GM18520 (cell line): Measurements from ENCODE around the gene DOCK4.

ENCODE experiments used
- ATAC-seq: cut with Tn5 transposase; IDR thresholded peaks from one replicate; pipeline ENCODE4 v1.9.1; 2021; ENCODE audit not compliant: unreplicated experiment

The DOCK4 gene

DNA sequence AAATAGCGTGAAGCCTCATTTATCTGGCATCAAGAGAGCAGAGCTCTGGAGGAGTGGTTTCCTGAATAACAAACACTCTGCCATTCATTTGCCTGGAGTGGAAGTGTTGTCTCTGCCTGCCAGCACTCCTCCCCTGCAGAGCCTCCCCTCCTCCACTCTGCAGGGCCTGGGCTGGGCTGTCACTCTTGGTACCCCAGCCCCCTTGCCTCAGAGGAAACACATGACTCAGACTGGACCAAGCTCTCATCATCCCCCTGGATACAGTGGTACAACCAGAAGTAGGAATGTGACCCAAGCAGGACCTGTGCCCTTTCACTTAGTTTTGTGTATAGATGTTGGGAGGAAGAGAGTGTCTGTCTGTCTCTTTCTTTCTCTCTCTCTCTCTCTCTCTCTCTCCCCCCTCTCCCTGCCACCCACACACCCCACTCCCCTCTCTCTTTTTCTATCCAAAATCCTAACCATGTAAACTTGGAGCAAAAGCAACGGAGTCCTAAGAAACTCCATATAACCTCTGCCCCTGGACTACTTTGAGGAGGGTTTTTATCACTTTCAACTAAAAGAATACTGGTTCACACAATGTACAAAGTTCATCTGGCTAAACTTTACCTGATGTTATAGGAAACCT lies 43.9 kb downstream of the DOCK4 start:
- ATAC-seq: no peak

DNA sequence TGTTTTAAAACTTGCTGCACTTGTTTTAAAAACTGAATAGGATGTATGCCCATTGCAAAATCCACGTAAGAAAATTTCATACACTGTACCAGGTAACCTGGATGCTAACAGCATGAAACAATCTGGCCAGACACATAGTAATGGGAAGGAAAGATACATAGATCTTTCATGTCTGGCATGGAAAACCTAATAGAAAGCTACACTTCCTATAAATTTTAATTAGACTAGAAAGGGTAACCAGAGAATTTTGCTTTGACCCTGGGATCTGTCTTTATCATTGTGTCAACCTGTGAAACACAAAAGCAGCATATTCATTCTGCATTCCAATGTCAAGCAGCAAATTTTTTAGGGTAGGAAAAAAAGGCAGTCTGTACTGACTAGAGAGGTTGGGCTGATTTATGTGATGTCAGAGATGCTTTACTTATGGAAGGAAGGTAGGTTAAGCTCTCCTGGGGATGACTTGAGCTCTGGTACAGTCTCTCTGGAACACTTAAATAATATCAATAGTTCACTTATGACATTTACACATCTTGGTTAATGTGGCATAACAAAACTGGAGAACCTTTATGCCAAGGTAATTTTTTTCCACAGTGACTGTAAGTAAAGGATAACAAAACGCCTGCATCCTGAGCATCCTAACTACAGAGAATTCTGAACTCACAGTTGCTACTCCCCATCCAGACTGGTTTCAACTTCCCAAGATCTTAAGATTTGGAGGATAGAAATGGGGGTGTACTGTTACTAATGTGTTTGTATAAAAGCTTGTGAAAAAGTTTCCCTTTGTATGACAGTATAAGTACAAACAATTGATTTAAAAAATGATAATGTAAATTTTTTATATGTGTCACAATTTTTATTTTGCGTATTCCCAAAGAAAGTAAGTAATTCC lies 44.7 kb downstream of the DOCK4 start:
- ATAC-seq: no peak

DNA sequence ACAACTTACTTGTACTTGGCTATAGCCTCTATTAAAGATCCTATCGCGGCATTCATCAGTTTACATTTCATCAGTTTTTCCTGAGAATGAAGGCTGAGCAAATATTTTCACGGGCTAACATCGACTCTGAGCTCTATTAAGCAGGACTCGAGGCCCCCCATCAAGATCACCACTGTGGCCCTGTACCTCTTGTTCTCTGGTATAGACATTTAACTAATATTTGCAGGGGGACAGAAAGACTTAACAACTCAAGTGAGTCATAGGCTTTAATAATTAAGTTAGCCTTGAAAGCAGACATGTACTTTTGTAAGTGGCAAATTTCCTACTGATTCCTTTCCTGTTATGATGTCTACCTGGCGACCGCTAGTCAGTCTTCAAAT lies 45.4 kb downstream of the DOCK4 start:
- ATAC-seq: no peak

DNA sequence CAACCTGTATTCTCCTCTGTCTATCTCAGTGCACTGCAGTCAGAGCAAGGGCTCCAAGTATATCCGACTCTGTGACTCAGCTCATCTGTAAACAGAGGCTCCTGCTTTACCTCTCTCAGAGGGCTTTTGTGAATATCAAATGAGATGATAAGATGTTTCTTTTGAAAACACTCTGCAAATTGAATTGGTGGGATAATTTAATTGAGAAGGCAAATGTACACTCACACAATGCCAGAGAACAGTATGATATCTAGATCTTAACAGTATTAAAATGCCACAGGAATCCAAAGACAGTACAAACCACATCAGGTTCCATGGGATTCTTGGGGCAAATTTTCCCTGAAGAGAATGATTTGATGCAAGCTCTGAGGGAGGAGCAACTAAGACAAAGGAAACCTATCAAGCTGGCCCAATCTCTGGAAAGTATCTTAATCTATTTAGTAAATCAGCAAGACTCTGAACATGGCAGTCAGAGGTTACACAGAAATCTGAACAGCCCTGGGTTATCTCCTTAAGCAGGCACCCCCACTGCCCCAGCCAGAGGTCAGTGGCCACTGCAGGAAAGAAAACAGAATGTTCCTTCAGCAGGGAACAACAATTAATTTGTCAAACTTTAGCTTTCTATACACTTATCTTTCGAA lies 45.9 kb downstream of the DOCK4 start:
- no peak for ATAC-seq

DNA sequence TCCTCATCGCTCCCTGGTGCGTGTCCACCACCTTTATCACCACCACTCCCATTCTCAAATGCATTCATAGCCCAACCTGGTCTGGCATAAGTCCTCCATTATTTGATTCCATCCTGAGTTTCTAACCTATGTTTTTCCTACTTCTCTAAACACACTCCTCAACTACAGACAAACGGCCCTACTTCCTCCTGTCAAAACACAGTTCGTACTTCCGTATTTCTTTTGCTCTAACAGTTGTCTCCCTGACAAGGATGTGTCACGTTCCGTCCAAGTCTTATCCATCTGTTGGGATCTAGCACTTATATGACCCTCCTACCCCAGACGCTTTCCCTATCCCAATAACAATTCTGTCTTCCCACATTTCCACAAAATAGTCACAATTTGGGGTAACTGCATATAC lies 46.8 kb downstream of the DOCK4 start:
- ATAC-seq: no peak

DNA sequence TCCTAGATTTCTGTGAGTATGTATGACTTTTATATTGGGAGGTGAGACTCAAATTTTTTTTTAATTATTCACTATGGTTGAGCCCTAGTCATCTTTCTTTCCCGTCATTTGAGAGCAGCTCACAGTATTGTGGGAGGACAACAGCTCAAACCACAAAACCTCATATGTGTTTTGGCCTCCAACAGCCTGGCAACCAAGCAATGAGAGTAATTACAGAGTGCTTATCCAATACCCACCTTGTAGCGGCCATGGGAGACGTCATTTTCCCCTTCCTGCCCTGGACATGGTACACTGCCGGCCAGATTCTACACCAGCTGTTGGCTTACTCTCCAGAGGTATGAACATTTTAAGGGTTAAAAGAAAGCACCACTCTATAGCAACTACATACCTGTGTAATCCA lies 49.1 kb downstream of the DOCK4 start:
- ATAC-seq: no peak

DNA sequence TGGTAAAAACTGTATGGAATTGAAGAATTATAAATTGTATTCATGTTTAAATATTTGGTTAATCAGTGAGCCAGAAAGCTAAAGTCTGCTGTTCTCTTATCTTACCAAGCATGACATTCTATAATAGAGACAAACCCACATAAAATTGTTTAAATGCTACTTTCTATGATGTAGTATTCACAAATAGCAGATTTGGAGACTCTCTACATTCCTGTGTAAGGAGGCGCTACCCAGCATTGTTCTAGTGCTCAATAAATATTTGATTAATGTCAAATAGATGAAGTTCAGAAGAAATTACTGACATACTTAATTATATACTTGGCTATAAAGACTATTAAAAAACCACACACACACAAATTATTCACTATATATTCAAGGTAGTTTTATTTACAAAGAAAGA lies 49.8 kb downstream of the DOCK4 start:
- ATAC-seq: no peak

DNA sequence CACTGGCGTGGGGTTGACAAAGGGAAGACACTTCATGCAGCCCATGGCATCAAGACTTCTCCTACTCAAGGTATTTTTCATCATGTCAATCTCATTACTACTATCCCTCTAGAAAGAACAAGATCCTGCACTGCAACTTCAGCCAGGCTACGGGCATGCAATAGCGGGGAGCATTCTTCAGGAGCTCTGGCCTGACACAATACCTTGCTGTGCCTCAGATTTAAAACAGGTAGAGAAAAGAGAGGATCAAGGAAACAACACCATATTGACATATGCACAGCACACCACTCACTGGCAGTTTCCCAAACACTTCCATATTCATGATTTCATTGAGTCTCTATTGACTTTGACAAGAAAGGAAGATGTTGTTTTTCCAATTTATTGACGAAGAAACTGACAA lies 51.5 kb downstream of the DOCK4 start:
- no peak for ATAC-seq

DNA sequence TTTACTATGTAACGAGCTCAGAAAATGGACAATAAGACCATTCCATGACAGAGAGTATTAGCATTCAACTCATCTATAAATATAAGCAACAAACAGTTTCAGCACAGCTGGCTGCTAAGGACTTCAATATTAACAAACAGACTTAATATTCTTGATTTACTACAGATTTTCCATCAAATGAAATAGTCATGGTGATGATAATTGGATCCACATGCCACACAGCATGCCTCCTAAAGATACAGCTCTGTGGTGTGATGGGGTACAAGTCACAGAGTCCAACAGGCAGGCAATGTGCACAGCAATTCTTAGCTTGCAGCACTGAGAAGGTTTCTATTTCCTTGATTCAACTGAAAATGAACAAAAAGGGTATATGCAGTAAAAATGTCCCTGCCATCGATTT lies 54.0 kb downstream of the DOCK4 start:
- ATAC-seq: no peak

DNA sequence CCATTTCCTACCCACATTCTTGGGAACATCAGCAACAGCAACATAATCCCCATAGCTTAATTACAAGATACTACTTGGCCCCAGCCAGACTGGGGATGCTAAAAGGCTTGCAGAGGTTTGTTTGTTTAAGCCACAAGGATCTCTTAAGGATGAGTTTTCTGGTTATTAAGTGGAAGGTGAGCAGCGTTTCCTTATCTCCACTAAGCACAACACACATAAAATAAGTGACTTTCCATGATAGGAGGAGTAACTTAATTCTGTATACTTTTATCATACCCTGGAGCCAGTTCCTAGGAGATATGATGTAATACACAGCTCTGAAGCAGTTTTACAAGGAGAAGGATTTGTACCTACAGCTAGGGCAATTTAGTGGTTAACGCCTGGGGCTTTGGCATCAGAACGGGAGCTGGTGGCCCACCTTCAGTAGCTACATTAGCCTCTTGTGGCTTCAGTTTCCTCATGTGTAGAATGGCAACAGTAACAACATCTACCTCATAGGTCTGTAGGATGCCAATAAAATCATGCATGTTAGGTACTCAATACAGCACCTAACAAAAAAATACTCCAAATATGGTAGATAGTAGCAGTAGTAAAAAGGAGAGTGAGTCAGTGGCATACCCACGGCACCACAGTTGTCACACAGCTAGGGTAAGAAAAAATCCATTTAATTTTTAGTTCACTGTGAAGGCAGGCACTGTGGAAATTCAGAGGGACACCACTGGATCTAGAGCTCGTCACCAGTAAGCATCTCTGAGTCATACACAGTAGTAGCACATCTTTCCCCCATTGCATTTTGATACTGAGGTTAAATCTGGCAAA lies 55.2 kb downstream of the DOCK4 start:
- no peak for ATAC-seq

DNA sequence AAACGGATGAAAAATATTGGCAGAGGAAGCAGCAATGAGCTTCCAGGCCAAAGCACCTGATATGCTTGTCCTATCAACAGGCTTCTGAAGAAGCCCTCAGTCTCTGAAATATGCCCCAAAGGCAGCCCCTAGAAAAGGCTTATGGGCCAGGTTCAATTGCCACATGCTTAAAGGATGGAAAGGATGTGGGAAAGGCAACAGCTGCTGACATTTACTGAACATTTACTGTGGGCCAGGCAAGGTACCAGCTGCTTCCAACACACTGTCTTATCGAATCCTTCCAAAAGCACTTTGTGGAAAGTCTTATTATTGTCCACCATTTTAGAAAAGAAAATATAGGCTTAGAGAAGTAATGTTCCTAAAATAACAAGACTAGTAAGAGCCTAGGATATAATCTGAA lies 56.5 kb downstream of the DOCK4 start:
- no peak for ATAC-seq

DNA sequence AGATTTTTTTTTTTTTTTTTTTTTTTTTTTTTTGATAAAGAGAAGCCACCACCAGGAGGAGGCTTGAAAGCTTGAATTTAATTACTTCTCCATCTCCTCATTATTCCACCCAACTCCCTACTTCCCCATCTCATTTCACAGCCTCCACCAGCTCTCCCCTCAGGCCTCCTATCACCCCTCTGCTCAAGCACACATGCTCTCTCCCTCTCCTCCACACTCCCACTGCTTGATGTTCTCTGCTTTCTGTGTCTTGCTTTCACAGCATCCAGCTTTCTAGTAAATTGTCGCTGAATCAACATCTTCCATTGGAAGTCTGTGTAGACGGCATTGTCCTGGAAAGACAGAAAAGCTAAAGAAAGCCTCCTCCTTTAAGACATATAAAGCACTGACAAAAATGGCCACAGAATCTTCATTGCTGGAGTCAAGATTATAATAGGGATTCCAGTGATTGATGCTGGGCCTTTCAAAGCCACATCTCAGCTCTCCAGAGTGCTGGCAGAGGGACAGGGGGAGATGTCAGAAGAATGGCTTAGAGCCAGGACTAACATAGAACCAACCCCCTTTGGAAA lies 58.3 kb downstream of the DOCK4 start:
- no peak for ATAC-seq

DNA sequence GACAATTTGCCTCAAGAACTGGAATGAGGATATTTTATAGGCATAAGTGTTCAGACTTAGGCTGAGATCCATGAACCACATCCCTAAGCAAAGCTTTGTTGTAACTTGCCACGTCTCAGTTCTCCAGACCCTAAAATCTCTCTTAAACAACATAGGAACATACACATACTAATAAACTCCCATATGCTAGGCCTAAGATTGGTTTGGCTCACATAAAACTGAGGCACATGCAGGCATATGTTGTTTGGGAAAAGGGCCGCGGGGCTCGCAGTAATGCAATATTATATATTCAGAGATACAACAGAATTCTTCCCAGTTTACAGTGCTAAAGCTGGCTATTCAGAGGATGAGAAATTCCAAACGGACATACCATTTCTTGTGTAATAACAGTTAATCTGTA lies 61.0 kb downstream of the DOCK4 start:
- ATAC-seq: no peak

DNA sequence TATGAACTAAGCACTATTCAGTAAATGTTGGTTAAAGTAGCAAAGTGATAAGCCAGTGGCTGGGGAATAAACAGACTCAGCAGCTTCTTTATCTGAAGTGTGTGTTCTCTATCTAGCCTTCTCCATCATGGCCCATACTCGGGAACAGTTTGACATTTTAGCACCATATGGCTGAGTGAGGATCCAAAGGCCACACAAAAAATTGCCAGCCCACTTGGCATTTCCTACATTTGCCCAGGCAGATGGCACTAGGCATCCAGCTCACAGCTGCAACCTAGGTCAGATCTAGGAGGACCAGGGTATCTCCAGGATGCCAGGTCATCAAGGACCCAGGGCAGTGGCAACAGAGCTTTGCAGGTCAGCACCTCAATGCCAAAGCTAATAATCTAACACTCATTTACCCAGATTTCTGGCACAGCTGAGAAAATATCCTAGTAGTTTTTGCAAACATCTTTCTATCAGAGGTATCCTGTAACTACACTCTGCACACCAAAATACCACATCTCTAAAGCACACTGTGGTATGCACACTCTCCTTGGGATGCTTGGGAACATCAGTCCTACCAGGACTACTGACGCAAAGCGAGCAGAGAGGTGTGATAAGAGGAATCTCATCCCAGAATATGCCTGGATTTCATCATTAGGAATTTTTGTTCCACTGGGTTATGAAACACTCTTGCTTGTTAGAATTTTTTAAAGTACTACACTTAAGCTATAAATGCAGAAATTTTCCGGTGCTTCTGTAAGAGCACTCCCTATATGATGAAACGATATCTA lies 61.7 kb downstream of the DOCK4 start:
- no peak for ATAC-seq

DNA sequence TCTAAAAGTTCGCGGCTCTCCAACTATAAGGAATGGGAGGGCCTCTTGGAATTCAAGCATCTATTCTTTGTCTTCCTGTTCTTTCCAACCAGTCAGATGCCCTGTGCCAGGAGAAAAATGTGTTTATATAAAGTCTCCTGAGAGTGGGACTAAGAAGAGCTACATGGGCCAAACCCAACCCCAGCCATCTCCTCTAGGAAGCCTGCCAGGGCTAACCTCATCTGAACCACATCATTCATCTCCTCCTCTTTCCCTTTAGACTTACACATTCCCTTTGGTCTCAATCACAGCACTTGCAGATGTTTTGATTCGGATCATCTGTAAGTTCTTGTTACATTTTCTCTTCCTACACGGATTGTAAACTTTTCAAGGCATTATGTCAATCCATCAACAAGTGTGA lies 62.6 kb downstream of the DOCK4 start:
- ATAC-seq: no peak

DNA sequence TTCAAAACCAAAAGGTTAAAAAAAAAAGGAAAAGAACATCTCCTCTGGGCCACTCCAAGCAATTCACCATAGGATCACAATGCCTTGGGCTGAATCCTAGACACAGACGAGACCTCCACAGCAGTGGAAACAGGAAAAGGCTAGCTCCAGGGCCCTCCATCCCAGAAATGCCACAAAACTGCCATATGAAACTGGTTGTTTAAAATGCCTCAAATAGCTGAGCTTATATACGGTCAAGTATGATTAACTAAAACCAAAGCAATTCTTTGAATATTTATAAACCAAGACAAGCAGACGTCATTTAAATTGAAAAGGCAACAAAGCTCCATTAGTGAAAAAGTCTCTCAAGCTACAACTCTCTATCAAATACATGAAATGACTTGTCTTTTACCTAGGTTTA lies 63.1 kb downstream of the DOCK4 start:
- no peak for ATAC-seq

DNA sequence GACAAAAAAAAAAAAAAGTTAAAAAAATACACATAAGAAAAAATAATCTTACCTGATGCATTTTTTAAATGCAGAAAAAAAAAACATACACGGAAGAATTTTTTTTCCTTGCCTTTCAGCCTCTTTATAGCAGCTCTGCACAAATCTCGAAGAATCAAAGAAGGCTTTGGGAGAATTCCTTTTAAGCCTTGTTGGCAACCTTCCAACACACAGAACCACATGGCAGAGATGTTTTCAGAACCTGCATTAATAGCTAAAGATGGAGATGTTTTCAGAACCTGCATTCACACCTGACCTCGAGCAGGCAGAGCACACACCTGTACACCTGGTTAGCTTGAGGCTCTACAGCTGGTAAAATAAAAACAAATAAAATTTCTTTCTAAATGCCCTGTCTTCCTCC lies 65.6 kb downstream of the DOCK4 start:
- no peak for ATAC-seq

DNA sequence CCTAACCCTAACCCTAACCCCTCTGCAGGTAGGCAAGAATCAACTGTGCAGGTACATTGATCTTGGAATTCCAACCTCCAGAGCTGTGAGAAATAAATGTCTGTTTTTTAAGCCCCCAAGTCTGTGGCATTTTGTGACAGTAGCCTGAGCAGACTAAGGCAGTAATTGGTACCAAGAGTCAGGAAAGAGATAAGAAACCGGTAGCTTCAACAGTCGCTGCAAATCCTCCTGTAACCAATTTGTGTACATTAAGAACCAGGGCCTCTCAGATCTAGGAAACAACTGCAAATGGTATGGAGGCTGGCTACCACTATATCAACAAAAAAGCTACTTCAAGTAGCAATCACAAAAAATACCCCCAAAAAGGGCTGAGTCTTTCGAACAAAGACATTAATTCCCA lies 67.3 kb downstream of the DOCK4 start:
- no peak for ATAC-seq

DNA sequence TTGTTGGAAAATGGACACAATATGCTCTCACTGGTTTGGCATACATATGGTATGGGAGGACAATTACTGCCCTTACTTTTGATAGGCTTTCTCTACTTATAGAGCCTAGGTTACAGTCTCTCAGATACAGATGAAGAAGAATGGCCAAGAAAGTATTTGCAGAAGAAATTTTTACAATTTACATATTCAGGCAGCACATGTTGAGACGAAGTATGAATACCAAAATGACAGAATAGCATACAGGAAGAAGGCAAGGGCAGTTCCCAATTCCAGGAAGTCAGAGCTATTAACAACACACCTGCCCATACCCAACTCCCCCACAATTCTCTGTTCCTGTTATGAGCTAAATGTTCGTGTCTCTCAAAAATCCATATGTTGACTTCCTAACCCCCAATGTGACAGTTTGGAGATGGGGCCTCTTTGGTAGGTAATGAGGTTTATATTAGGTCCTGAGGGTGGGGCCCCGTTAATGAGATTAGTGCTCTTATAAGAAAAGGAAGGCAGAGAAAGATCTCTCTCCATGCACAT lies 67.8 kb downstream of the DOCK4 start:
- ATAC-seq: no peak
